GM12874 (cell line): ENCODE measurements around the gene WDR73.

ENCODE experiments used
- TF ChIP-seq, protein P1 (sequence below): IDR thresholded peaks from 2 replicates; pipeline ENCODE4 v1.5.1; 2011; ENCODE audit warnings: low read depth, mild to moderate bottlenecking, control low read depth, low read length, moderate library complexity; ENCODE audit not compliant: insufficient read depth

Gene WDR73

DNA sequence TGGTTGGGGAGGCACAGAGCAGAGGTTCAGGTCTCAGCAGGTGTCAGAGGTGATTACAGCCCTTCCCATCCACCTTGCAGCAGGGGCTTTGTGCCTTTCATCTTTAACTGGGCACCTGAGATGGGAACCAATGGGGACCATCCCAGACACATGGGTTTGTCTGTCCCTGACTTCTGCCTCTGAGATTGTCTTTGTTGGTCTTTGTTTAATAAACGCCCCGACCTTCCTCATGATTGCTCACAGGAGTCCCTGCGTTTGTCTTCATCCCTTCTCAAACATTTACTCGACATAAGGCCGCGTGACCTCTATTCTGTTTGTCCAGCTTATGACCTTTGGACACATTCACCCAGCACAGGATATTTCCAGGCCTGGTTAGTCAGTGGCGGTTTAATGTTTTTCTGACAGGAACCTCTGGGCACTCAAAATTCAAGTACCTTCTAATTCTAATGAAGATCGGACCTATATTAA, 47.4 kb downstream of the WDR73 start:
- TF ChIP-seq, protein P1, sequence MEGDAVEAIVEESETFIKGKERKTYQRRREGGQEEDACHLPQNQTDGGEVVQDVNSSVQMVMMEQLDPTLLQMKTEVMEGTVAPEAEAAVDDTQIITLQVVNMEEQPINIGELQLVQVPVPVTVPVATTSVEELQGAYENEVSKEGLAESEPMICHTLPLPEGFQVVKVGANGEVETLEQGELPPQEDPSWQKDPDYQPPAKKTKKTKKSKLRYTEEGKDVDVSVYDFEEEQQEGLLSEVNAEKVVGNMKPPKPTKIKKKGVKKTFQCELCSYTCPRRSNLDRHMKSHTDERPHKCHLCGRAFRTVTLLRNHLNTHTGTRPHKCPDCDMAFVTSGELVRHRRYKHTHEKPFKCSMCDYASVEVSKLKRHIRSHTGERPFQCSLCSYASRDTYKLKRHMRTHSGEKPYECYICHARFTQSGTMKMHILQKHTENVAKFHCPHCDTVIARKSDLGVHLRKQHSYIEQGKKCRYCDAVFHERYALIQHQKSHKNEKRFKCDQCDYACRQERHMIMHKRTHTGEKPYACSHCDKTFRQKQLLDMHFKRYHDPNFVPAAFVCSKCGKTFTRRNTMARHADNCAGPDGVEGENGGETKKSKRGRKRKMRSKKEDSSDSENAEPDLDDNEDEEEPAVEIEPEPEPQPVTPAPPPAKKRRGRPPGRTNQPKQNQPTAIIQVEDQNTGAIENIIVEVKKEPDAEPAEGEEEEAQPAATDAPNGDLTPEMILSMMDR: no peak

DNA sequence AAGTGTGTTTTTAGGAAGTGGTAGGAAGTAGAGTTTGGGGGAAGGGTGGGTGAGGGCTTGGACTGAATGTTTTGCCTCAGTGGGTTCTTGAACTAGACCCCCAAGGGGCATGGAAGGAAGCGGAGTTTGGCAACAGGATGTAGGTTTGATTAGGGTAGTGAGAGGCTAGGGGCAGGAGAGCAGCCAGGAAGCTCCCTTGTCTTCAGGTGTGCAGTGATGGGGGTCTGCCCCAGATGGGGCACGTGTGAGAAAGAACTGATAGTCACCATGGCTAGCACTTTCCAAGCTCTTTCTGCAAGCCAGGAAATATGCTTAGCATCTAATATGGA, 48.6 kb downstream of the WDR73 start:
- TF ChIP-seq, protein P1: no peak

DNA sequence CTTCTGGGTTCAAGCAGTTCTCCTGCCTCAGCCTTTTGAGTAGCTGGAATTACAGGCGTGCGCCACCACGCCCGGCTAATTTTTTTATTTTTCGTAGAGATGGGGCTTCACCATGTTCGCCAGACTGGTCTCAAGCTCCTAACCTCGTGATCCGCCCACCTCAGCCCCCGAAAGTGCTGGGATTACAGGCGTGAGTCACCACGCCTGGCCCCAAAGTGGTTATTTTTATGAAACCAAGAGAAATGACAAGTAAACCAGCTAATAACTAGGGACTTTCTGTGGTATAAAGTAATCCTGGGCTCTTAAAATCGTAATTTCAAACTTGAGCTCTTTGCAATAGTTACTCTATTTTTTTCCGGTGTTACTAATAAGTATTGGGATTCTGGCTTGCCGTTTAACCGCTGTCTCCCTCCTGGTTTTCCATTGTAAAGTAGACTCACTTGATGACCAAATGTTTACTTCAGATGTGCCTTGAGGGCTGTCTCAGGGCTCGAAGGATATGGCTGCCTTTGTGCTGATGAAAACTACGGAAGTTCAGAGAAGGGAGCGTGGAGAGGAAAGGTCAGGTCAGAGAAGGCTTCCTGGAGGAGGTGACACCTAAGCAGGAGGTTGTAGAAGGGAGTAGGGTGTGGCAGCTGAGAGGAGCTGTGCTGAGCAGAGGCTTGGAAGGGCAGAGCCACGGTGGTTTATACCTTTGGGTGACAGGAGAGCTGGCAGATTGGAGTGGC, 49.1 kb downstream of the WDR73 start:
- TF ChIP-seq, protein P1: no peak

DNA sequence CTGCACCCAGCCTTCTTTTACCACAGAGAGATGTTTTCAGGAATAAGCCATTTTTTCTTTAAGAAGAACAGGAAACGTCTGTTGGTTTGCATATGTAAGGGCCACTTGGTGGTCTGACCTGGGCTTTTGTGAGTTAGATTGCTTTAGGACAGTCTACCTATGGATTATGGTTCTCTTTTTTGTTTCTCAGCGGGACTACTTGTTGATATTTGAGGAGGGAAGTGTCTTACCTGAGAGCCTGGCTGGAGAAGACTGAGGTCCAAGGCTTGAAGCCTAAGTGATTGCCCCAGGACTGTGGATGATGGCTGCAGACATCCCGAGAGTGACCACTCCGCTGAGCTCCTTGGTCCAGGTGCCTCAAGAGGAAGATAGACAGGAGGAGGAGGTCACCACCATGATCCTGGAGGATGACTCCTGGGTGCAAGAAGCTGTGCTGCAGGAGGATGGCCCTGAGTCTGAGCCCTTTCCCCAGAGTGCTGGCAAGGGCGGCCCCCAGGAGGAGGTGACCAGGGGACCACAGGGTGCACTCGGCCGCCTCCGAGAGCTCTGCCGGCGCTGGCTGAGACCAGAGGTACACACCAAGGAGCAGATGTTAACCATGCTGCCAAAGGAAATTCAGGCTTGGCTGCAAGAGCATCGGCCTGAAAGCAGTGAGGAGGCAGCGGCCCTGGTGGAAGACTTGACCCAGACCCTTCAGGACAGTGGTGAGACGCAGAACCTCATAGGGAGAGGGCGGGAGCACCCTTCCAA, 50.3 kb downstream of the WDR73 start:
- TF ChIP-seq, protein P1: no peak

DNA sequence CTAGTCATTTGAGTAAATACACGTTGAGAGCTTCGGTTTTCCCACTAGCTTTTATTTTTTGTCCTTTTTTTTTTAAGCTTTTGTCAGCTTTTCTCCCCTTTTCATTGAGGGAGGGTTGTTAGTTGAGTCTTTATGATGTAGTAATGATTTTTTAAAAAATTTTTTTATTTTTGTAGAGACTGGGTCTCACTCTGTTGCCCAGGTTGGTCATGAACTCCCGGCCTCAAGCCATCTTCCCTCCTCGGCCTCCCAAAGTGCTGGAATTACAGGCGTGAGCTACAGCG, 52.6 kb downstream of the WDR73 start:
- TF ChIP-seq, protein P1: no peak

DNA sequence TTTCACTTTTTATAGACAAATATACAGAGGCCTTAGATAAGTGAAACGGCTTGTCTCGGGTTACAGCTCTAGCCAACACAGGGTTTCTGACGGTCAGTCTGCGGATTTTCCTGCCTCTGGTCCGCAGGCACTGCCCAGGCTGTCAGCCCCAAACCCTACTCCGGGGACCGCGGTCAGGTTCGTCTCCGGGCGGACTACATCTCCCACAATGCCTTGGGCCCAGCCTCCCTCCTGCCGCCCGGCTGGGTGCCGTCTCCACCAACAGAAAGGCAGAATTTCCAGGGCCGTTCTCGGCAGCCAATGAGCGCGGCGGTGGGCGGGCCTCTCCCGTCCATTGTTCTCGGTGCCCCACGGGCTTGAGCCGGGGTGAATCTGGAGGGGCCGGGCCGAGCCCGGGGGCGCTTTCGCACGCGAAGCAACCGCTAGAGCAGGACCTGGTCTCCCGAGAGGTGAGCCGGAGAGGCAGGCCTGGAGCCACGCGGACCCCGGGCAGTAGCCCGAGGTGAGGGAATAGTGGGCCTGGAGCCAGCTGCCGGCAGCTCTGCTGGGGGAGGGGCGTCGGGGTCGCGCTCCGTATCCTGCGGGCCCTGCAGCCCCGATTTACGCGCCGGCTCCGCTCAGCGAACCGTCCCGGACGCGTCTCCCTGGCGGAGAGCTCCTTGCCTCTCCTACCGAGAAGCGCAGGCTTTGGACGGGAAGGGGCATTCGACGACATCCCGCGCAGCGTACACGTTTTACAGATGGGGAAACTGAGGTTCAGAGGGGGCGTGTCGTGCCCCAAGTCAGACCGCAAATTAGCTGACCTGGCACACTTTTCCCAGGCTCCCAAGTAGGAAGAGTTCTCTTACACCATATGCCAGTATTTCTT, 53.2 kb downstream of the WDR73 start, which contains the start of gene ZSCAN2:
ZSCAN2 (plus strand) TSS at position 323 of the 868 bp plus-strand sequence. CDS start 2,919 bp downstream, outside the sequence.
- TF ChIP-seq, protein P1: no peak

DNA sequence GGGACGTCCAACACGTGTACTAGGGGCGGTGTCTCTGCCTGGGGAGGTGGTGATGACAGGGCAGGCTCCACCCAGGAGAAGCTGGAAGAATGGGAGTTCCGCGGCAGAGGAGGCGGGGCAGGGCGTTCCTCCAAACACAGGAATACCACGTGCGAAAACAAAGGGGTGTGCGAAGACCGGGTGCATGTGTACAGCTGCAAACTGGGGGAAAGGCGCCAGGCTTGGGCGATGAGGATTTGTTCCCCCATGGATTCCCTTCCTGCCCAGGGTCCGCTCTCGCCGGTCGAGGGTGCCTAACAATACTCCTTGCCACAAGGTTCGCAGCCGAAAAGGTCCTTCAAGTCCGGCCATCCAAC, 53.8 kb downstream of the WDR73 start:
- TF ChIP-seq, protein P1: no peak
